Lung microvascular endothelial cell (primary cell): ENCODE data around the gene OR6C3. TPM values are rescaled to one million over a fixed set of nuclear protein-coding genes. Genes with fewer than 3 reads are reported as not detected.
"Not testable (repeated sequence)": the region's sequence is repeated elsewhere in the genome, so short reads cannot be mapped to it uniquely, and the experiment has no call there.

Experiments used
- DNase-seq, 2 donors: peaks; one replicate each; pipeline versions ENCODE4 v3.0.0 to v3.0.0-alpha.2; 2010; ENCODE audit warnings: low read depth in 2 of 2
- total RNA-seq: library from RNA; depleted of rRNA; stranded (reverse); fragments of >200 nt; gene quantifications from 2 replicates; pipeline ENCODE4 v1.2.1, GENCODE V29; 2014

The OR6C3 gene
- total RNA-seq = not detected in 2 replicates

- no peak for DNase-seq
Measured at GRCh38 chr12:55330446-55330845, at the start of gene OR6C3. TSS of gene OR6C3 (plus strand) at chr12:55330746. CDS start at chr12:55331701, 955 bp downstream.

DNA sequence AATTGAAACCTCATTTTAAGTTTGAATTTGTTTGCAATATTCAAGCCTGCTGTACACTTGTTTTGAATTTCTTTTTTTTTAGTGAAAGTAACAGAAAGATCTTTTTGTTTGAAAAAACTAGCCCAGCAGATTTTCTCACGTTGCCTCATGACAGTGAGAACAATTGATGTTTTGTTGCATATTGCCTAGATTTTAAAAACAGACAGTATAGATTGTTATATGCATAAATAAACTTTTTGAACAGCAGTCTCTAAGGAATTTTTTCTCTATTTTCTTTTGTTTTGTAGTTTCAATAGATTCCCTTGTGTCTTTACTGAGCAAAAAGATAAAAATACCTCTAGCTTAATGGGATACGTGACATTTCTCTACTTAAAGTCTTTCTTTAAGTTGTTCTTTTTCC is 49.6 kb upstream of the OR6C3 start:
- no peak for DNase-seq

DNA sequence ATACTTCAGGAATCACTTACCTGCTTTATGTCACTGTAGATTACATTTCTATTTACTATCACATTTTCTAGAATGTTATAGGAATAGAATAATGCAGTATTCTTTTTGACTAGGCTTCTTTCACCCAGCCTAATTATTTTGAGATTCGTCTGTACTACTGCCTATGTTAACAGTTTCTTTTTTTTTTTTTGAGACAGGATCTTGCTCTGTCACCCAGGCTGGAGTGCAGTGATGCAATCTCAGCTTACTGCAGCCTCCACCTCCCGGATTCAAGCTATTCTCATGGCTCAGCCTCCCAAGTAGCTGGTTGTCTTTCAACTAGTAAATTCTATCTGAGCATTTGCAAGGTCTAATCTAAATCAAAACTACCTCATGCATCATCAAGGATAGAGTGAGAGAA is 40.5 kb upstream of the OR6C3 start:
- DNase-seq = no peak

- no peak for DNase-seq
Measured at GRCh38 chr12:55296469-55296868, 34.1 kb upstream of the OR6C3 start, which contains the start of gene OR6C6. TSS of gene OR6C6 (minus strand) at chr12:55296569. CDS start at chr12:55295232, 1,337 bp downstream.

DNA sequence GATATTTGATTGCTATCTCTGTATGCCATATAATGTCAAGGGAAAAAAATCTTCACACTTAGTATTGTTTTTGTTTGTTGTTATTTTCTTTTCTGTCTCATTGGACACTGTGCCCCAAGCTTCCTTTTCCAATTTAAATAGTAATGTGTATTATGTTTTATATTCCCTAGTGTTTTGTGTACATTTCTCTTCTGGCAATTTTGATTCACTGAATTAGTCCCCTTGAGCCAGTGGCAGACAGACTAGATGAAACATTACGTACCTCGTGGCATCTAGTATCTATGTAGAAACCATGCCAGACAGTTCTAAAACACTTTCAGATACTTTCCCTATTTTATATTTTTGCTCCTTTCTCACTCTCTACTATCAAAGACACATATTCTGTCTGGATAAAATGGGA is 16.5 kb upstream of the OR6C3 start, which contains the start of gene OR6C1:
TSS of gene OR6C1 (plus strand) at position 301 of the 400 bp plus-strand sequence. CDS start 6,257 bp downstream, outside the sequence.
- no peak for DNase-seq

DNA sequence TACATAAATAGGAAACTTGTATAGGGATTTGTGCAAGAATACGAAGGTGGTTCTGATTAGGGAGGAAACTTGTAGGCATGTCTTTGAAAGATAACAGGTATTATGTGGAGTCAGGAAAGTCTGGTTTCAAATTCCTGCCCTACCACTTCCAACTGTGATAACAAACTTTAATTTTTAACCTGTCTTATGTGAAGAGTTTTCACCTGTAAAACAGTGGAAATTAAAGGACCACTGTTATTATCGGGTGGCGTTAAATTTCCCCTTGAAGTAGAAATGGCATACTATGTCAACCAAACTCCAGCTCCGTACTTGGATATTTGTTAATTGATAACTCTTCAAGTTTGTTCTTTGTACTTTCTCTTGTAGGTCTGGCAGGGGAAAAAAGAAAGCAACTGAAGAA is 10.3 kb upstream of the OR6C3 start:
- DNase-seq = no peak

- not testable (repeated sequence) for DNase-seq
Measured at GRCh38 chr12:55325801-55326200, 4.7 kb upstream of the OR6C3 start.

DNA sequence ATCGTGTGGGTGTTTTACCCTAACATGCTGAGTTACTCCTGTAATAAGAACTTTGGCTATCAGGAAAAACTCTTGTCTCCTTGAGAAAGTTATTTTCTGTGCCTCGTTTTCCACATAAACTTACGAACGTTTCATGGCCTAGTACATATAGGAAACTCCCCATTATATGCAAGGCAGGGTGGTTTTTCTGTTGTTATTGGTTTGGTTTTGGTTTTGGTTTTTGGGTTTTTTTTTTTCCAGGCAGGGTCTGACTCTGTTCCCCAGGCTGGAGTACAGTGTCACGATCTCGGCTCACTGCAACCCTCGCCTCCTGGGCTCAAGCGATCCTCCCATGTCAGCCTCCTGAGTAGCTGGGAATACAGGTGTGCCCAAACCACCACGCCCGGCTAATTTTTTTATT is 5.5 kb downstream of the OR6C3 start:
- no peak for DNase-seq

GRCh38 chr12:55355338-55355737 is 24.8 kb downstream of the OR6C3 start:
- DNase-seq = not testable (repeated sequence)

DNA sequence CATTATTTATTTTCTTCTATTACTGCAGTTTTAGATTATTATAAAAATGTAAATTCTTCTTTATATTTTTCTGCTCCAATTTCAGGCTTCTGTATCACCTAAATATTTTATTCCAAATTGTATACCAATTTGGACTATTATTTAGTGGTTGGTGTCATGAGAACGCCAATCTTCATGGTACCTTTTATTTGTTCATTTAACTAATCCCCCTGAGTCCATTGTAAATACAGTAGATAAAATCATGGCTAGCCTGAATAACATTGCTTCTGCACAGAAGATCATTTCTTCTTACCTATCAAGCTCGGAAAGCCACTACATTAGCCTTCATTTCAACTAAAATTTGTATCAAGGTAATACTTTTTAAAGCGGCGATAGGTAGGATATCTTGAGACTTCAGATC is 32.1 kb downstream of the OR6C3 start, which contains the start of gene OR6C75:
TSS of gene OR6C75 (plus strand) at position 301 of the 400 bp plus-strand sequence. CDS start 2,136 bp downstream, outside the sequence.
- DNase-seq = no peak

DNA sequence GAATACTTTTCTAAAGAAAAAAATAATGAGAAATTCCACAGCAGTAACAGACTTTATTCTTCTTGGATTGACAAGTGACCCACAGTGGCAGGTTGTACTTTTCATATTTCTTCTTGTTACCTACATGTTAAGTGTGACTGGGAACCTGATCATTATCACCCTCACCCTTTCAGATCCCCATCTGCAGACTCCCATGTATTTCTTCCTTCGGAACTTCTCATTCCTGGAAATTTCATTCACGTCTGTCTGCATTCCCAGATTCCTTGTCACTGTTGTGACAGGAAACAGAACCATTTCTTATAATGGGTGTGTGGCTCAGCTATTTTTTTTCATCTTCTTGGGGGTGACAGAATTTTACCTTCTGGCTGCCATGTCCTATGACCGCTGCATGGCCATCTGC is 34.5 kb downstream of the OR6C3 start:
- no peak for DNase-seq

DNA sequence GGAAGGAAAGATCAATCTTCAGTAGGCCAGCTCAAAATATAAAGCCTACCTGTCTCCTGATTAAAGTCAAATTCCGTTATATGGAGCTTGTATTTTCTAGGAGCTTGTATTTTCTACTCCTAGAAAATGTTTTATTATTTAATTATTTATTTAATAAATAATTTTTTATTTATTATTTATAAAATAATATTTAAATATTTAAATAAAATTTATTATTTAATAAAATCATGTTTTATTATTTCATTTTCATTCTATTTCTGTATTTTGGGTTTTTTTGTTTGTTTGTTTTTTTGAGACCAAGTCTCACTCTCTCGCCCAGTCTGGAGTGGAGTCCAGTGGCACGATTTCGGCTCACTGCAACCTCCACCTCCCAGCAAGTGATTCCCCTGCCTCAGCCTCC is 42.0 kb downstream of the OR6C3 start:
- no peak for DNase-seq

Other genes with a start within 250 kb of the OR6C3 start
- not detected in 2 replicates for gene OR9K2, start 204.3 kb upstream of the OR6C3 start, total RNA-seq
- gene OR10A7, start 109.7 kb upstream of the OR6C3 start, total RNA-seq = not detected in 2 replicates
- not detected in 2 replicates for gene OR6C74, start 86.1 kb upstream of the OR6C3 start, total RNA-seq
- not detected in 2 replicates for gene OR6C6, start 34.2 kb upstream of the OR6C3 start, total RNA-seq
- not detected in 2 replicates for gene OR6C1, start 16.4 kb upstream of the OR6C3 start, total RNA-seq
- not detected in 2 replicates for gene OR6C75, start 32.2 kb downstream of the OR6C3 start, total RNA-seq
- gene OR6C65, start 69.8 kb downstream of the OR6C3 start, total RNA-seq = not detected in 2 replicates
- not detected in 2 replicates for gene OR6C76, start 95.5 kb downstream of the OR6C3 start, total RNA-seq
- not detected in 2 replicates for gene OR6C2, start 113.3 kb downstream of the OR6C3 start, total RNA-seq
- gene OR6C70, start 139.4 kb downstream of the OR6C3 start, total RNA-seq = not detected in 2 replicates
- not detected in 2 replicates for gene OR6C68, start 161.6 kb downstream of the OR6C3 start, total RNA-seq
- gene OR6C4, start 218.9 kb downstream of the OR6C3 start, total RNA-seq = not detected in 2 replicates
- not detected in 2 replicates for gene OR2AP1, start 241.7 kb downstream of the OR6C3 start, total RNA-seq